ENCODE results near the gene ALPK1. TPM values are rescaled to one million over a fixed set of nuclear protein-coding genes. Genes with fewer than 3 reads are reported as not detected.

The ALPK1 gene
- total RNA-seq, 1 experiment from 2014 or later: 11.8 TPM

GRCh38 chr4:112377171-112377570, 80.0 kb downstream of the ALPK1 start:
- H3K4me1 ChIP-seq (ENCODE audit: insufficient read depth, low read length, poor library complexity, severe bottlenecking): no peaks in the 10 kb centered on the region
- CTCF ChIA-PET: no interaction called here
- intact Hi-C loops (cut with micrococcal nuclease; ENCODE audit: unreplicated experiment): no loop called here
- no peak overlapping the region for H3K27ac ChIP-seq (ENCODE audit: low read depth, low read length, poor library complexity, severe bottlenecking)
- POLR2A ChIA-PET (ENCODE audit: low non-redundant PET): no interaction called here
- no peaks in the 10 kb centered on the region for H3K27me3 ChIP-seq (replicated peaks; ENCODE audit: insufficient read depth, low read depth, low read length, poor library complexity)
- TF ChIP-seq CTCF (conservative IDR thresholded peaks at IDR 0.05; ENCODE audit: low read depth, low read length) (no peak), EZH2 (IDR thresholded peaks at IDR 0.05; ENCODE audit: borderline replicate concordance, low read depth, low read length, poor library complexity, severe bottlenecking) (no peak)
- no peak overlapping the region for H3K4me3 ChIP-seq (ENCODE audit: low read depth, low read length, poor library complexity, severe bottlenecking)
- BruUV-seq (replicated peaks): no TSS peak
- no peak for DNase-seq (ENCODE audit: low spot score)
- H3K36me3 ChIP-seq (ENCODE audit: insufficient read depth, low read length, poor library complexity, severe bottlenecking): no peaks in the 10 kb centered on the region
- no peaks in the 10 kb centered on the region for H3K9me3 ChIP-seq (ENCODE audit: low read depth, low read length, poor library complexity, severe bottlenecking)

DNA sequence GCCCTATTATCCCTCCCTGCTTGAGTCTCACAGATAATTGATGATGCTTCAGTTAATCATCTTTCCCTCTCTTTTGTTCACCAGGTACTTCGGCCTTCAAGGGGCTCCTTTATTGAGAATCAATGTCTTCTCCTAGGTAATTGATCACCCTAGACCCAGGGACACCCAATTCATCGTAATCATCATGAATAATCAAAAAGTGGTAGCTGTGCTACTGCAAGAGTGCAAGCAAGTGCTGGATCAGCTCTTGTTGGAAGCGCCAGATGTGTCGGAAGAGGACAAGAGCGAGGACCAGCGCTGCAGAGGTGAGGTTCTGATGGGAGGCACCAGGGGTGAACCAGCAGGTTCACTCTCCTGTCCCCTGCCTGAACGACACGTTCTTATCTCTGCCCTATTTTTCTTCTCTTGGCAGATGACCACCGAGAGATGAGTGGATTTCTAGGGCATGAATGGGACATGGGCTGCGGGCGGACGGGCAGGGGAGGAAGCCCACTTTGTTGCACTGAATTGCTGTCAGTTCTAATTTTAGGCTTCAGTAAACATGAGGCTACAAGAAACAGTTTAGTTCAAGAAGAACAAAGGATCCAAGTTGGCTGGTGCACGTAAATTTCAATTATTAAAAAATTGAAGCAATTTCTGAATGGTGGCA, 80.5 kb downstream of the ALPK1 start:
- Histone ChIP-seq H3K4me3 (ENCODE audit: low read depth, low read length, poor library complexity, severe bottlenecking) (no peak overlapping the region), H3K36me3 (ENCODE audit: insufficient read depth, low read length, poor library complexity, severe bottlenecking) (no peaks in the 10 kb centered on the region), H3K9me3 (ENCODE audit: low read depth, low read length, poor library complexity, severe bottlenecking) (no peaks in the 10 kb centered on the region), H3K27ac (ENCODE audit: low read depth, low read length, poor library complexity, severe bottlenecking) (no peak overlapping the region), H3K27me3 (replicated peaks; ENCODE audit: insufficient read depth, low read depth, low read length, poor library complexity) (no peaks in the 10 kb centered on the region), H3K4me1 (ENCODE audit: insufficient read depth, low read length, poor library complexity, severe bottlenecking) (no peaks in the 10 kb centered on the region)
- intact Hi-C loops (cut with micrococcal nuclease; ENCODE audit: unreplicated experiment): no loop called here
- DNase-seq (ENCODE audit: low spot score): no peak
- CTCF ChIA-PET: no interaction called here
- BruUV-seq (replicated peaks): no TSS peak
- POLR2A ChIA-PET (ENCODE audit: low non-redundant PET): no interaction called here
- TF ChIP-seq CTCF (conservative IDR thresholded peaks at IDR 0.05; ENCODE audit: low read depth, low read length): no peak
- no peak for TF ChIP-seq EZH2 (IDR thresholded peaks at IDR 0.05; ENCODE audit: borderline replicate concordance, low read depth, low read length, poor library complexity, severe bottlenecking)

- Histone ChIP-seq H3K4me3 (ENCODE audit: low read depth, low read length, poor library complexity, severe bottlenecking) (no peak overlapping the region), H3K9me3 (ENCODE audit: low read depth, low read length, poor library complexity, severe bottlenecking) (no peaks in the 10 kb centered on the region), H3K27ac (ENCODE audit: low read depth, low read length, poor library complexity, severe bottlenecking) (no peak overlapping the region), H3K4me1 (ENCODE audit: insufficient read depth, low read length, poor library complexity, severe bottlenecking) (no peaks in the 10 kb centered on the region), H3K36me3 (ENCODE audit: insufficient read depth, low read length, poor library complexity, severe bottlenecking) (no peaks in the 10 kb centered on the region), H3K27me3 (replicated peaks; ENCODE audit: insufficient read depth, low read depth, low read length, poor library complexity) (no peaks in the 10 kb centered on the region)
- intact Hi-C loops (cut with micrococcal nuclease; ENCODE audit: unreplicated experiment): no loop called here
- DNase-seq (ENCODE audit: low spot score): no peak
- BruUV-seq (replicated peaks): no TSS peak
- TF ChIP-seq EZH2 (IDR thresholded peaks at IDR 0.05; ENCODE audit: borderline replicate concordance, low read depth, low read length, poor library complexity, severe bottlenecking) (no peak), CTCF (conservative IDR thresholded peaks at IDR 0.05; ENCODE audit: low read depth, low read length) (no peak)
- CTCF ChIA-PET: no interaction called here
- POLR2A ChIA-PET (ENCODE audit: low non-redundant PET): no interaction called here
Observed at GRCh38 chr4:112378243-112378620, 81.1 kb downstream of the ALPK1 start.

All from A673 (cell line).